SU-DHL-6 (cell line): Measurements from ENCODE around the gene AGBL3.

Source experiments
- H2AFZ ChIP-seq: fragments of 200-600 bp; sonication (generic); 2 replicates; pipeline ENCODE4 v1.6.1; 2014; ENCODE audit warnings: low read depth, mild to moderate bottlenecking, moderate library complexity, mixed read lengths, antibody characterized with exemption, low read length; ENCODE audit not compliant: severe bottlenecking
- H3F3A ChIP-seq: fragments of 200-600 bp; shearing (Covaris generic); 2 replicates; pipeline ENCODE4 v1.6.0; 2016; ENCODE audit warnings: antibody characterized with exemption, mild to moderate bottlenecking; ENCODE audit not compliant: insufficient read depth
- H3K27ac ChIP-seq: fragments of 200-600 bp; sonication (generic); 2 replicates; pipeline ENCODE4 v1.5.1; 2016; ENCODE audit warnings: low read depth, mild to moderate bottlenecking, low read length, moderate library complexity, mixed read lengths
- H3K27me3 ChIP-seq: fragments of 200-600 bp; sonication (generic), shearing (Covaris generic); 2 replicates; pipeline ENCODE4 v1.6.0; 2014; ENCODE audit warnings: mild to moderate bottlenecking, low read length
- H3K36me3 ChIP-seq: fragments of 200-600 bp; sonication (generic); 2 replicates; pipeline ENCODE4 v1.6.1; 2014; ENCODE audit warnings: mild to moderate bottlenecking, low read length, mixed read lengths
- H3K4me2 ChIP-seq: fragments of 300-600, 200-600 bp; shearing (Covaris generic), sonication (generic); 2 replicates; pipeline ENCODE4 v1.6.0; 2014; ENCODE audit warnings: low read length, low read depth, mild to moderate bottlenecking; ENCODE audit not compliant: poor library complexity, severe bottlenecking
- H3K4me3 ChIP-seq: fragments of 200-600 bp; sonication (generic); 2 replicates; pipeline ENCODE4 v1.5.1; 2014; ENCODE audit warnings: antibody characterized with exemption, low read length, mild to moderate bottlenecking, mixed read lengths; ENCODE audit not compliant: insufficient read depth, poor library complexity, severe bottlenecking
- H3K79me2 ChIP-seq: fragments of 200-600 bp; sonication (generic); 2 replicates; pipeline ENCODE4 v1.6.1; 2014; ENCODE audit warnings: mild to moderate bottlenecking, low read length, moderate library complexity; ENCODE audit not compliant: insufficient read depth
- H3K9ac ChIP-seq: fragments of 200-600 bp; sonication (generic); 2 replicates; pipeline ENCODE4 v1.7.0; 2014; ENCODE audit warnings: mild to moderate bottlenecking, low read length
- H3K9me2 ChIP-seq: fragments of 200-600 bp; sonication (generic); replicated peaks from 2 replicates; pipeline ENCODE4 v1.6.1; 2014; ENCODE audit warnings: low read length; ENCODE audit not compliant: insufficient read depth
- H3K9me3 ChIP-seq: fragments of 200-600 bp; sonication (generic); 2 replicates; pipeline ENCODE4 v1.6.1; 2014; ENCODE audit warnings: low read length, mixed read lengths; ENCODE audit not compliant: insufficient read depth
- H4K20me1 ChIP-seq: fragments of 200-600 bp; sonication (generic); 2 replicates; pipeline ENCODE4 v1.6.1; 2014; ENCODE audit warnings: low read depth, mild to moderate bottlenecking, antibody characterized with exemption, low read length, moderate library complexity, mixed read lengths
- EZH2phosphoT487 ChIP-seq: fragments of 200-600 bp; sonication (generic), shearing (Covaris generic); conservative IDR thresholded peaks from 2 replicates; pipeline ENCODE4 v1.6.1; 2018; ENCODE audit warnings: mild to moderate bottlenecking, antibody characterized with exemption, low read length, moderate library complexity, mixed read lengths
- TF ChIP-seq, protein P1 (sequence below): fragments of 200-600 bp; sonication (generic); IDR thresholded peaks from one replicate; pipeline ENCODE4 v1.5.1; 2017; ENCODE audit warnings: antibody characterized with exemption, mild to moderate bottlenecking, low read length, moderate library complexity; ENCODE audit not compliant: insufficient read depth, poor library complexity, severe bottlenecking

AGBL3 gene

DNA sequence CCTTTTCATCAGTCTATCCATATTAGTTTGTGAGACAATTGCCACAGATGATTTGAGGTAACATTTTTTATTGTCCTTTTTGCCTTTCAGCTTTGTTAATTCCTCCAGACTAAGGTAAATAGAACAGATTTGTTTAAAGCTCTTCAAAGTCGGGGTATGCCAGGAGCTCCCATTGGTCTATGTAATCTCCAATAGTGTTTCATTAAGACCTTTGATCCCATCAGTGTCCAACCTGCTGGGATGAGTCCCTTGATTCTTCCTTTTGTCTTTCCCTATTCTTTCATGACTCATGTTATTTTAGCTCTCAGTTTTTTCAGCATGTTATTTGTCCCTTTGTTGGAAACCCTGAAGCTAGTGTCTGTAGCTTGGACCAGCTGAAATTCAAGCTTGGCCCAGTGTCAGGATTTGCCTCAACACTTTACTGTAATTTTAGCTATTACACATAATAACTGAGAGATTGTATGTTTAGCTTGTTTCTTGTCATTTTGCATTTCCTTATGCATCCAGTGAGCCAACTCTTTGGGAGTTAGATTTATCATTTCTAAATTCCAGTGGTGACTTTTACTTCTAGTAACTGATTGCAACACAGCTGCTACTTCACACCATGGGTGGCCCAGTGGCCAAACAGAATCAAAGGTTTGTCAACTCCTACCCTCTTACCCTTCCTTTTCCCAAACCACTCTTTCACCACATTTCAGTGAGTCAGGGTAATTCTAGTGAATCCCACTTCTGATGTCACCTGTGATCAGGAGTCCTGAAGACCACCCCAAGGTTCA lies 15.3 kb downstream of the AGBL3 start:
- Histone ChIP-seq H3K27me3 (no peaks in the 10 kb centered on the region), H2AFZ (no peak overlapping the region), H3K27ac (no peak overlapping the region), H3K9me2 (no peaks in the 10 kb centered on the region), H4K20me1 (no peaks in the 10 kb centered on the region), H3K4me2 (no peak overlapping the region), H3F3A (no peaks in the 10 kb centered on the region), H3K79me2 (no peaks in the 10 kb centered on the region), H3K9ac (no peak overlapping the region), H3K9me3 (no peaks in the 10 kb centered on the region), H3K4me3 (no peak overlapping the region), H3K36me3 (0 out of 2 replicates have a peak, but pooled peaks cover 3% of the 10 kb centered on the region)
- TF ChIP-seq, protein P1, sequence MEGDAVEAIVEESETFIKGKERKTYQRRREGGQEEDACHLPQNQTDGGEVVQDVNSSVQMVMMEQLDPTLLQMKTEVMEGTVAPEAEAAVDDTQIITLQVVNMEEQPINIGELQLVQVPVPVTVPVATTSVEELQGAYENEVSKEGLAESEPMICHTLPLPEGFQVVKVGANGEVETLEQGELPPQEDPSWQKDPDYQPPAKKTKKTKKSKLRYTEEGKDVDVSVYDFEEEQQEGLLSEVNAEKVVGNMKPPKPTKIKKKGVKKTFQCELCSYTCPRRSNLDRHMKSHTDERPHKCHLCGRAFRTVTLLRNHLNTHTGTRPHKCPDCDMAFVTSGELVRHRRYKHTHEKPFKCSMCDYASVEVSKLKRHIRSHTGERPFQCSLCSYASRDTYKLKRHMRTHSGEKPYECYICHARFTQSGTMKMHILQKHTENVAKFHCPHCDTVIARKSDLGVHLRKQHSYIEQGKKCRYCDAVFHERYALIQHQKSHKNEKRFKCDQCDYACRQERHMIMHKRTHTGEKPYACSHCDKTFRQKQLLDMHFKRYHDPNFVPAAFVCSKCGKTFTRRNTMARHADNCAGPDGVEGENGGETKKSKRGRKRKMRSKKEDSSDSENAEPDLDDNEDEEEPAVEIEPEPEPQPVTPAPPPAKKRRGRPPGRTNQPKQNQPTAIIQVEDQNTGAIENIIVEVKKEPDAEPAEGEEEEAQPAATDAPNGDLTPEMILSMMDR: no peak
- TF ChIP-seq EZH2phosphoT487: no peak

- H3K9me2 ChIP-seq: no peaks in the 10 kb centered on the region
- no peak overlapping the region for H3K4me3 ChIP-seq
- no peaks in the 10 kb centered on the region for H3F3A ChIP-seq
- H3K9ac ChIP-seq: no peak overlapping the region
- H3K9me3 ChIP-seq: no peaks in the 10 kb centered on the region
- no peaks in the 10 kb centered on the region for H3K27me3 ChIP-seq
- H3K4me2 ChIP-seq: no peak overlapping the region
- no peaks in the 10 kb centered on the region for H3K79me2 ChIP-seq
- no peak overlapping the region for H3K27ac ChIP-seq
- no peak for TF ChIP-seq EZH2phosphoT487
- TF ChIP-seq, protein P1: no peak
- H3K36me3 ChIP-seq: no peaks in the 10 kb centered on the region
- no peaks in the 10 kb centered on the region for H4K20me1 ChIP-seq
- no peak overlapping the region for H2AFZ ChIP-seq
Measured at GRCh38 chr7:135012229-135012628, 25.9 kb downstream of the AGBL3 start.

DNA sequence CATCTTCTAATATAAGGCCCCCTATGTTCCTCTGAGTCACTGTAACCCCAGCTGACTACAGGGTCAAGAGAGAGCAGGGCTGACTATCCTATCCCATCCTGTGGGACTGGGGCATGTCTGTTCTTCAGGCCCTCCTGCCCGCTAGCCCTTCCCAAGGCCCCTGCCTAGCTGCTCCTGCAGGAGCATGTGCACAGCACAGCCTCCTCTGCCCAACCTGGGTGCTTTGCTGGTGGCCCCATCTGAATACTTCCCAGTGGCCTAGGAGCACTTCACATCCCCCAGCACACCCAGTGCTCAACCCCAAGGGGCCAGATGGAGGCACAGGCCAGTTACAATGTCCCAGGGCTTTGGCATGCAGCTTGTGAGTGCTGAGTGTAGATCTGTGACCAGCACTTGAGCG lies 37.3 kb downstream of the AGBL3 start:
- H3K4me2 ChIP-seq: no peak overlapping the region
- H2AFZ ChIP-seq: no peak overlapping the region
- H4K20me1 ChIP-seq: no peaks in the 10 kb centered on the region
- H3K36me3 ChIP-seq: no peaks in the 10 kb centered on the region
- no peaks in the 10 kb centered on the region for H3K27me3 ChIP-seq
- no peaks in the 10 kb centered on the region for H3K9me2 ChIP-seq
- no peaks in the 10 kb centered on the region for H3K9me3 ChIP-seq
- H3K27ac ChIP-seq: no peak overlapping the region
- H3F3A ChIP-seq: no peaks in the 10 kb centered on the region
- H3K9ac ChIP-seq: no peak overlapping the region
- H3K4me3 ChIP-seq: no peak overlapping the region
- no peaks in the 10 kb centered on the region for H3K79me2 ChIP-seq
- TF ChIP-seq, protein P1: no peak
- TF ChIP-seq EZH2phosphoT487: no peak
